Smooth muscle cell (in vitro differentiated cells): ENCODE results near the gene NFATC2IP. TPM values are rescaled to one million over a fixed set of nuclear protein-coding genes. Genes with fewer than 3 reads are reported as not detected.

Source experiments
- DNase-seq: peaks from one replicate; lab custom pipeline; 2025; ENCODE audit not compliant: unreplicated experiment; lab: John Stamatoyannopoulos, UW
- H2AFZ ChIP-seq: fragments of 200-600 bp; sonication (generic); 2 replicates; pipeline ENCODE4 v1.6.0; 2016; ENCODE audit warnings: antibody characterized with exemption, low read depth, mild to moderate bottlenecking
- H3F3A ChIP-seq: fragments of 200-600 bp; sonication (generic); 2 replicates; pipeline ENCODE4 v1.6.0; 2017; ENCODE audit warnings: antibody characterized with exemption, low read depth
- H3K27ac ChIP-seq: fragments of 200-600 bp; sonication (generic); 2 replicates; pipeline ENCODE4 v1.5.1; 2016; ENCODE audit warnings: low read depth, mild to moderate bottlenecking
- H3K27me3 ChIP-seq: fragments of 200-600 bp; sonication (generic); 2 replicates; pipeline ENCODE4 v1.6.1; 2016; ENCODE audit warnings: low read depth, mild to moderate bottlenecking
- H3K36me3 ChIP-seq: fragments of 200-600 bp; sonication (generic); 2 replicates; pipeline ENCODE4 v1.5.1; 2016; ENCODE audit warnings: low read depth
- H3K4me1 ChIP-seq: fragments of 200-600 bp; sonication (generic); 2 replicates; pipeline ENCODE4 v1.5.1; 2016; ENCODE audit warnings: low read depth
- H3K4me2 ChIP-seq: fragments of 200-600 bp; sonication (generic); 2 replicates; pipeline ENCODE4 v1.6.0; 2016; ENCODE audit warnings: mild to moderate bottlenecking
- H3K4me3 ChIP-seq: fragments of 200-600 bp; sonication (generic); 2 replicates; pipeline ENCODE4 v1.5.1; 2016; ENCODE audit warnings: mild to moderate bottlenecking
- H3K79me2 ChIP-seq: fragments of 200-600 bp; sonication (generic); 2 replicates; pipeline ENCODE4 v1.6.0; 2016; ENCODE audit warnings: low read depth, mild to moderate bottlenecking
- H3K9ac ChIP-seq: fragments of 200-600 bp; sonication (generic); 2 replicates; pipeline ENCODE4 v1.6.0; 2016; ENCODE audit warnings: low read depth
- H3K9me3 ChIP-seq: fragments of 200-600 bp; sonication (generic); replicated peaks from 2 replicates; pipeline ENCODE4 v1.5.1; 2016; ENCODE audit warnings: low read depth
- H4K20me1 ChIP-seq: fragments of 200-600 bp; sonication (generic); 2 replicates; pipeline ENCODE4 v1.6.0; 2016; ENCODE audit warnings: low read depth
- whole genome bisulfite sequencing: methylation state at CpG from one replicate; pipeline ENCODE4 v1.1.7; 2016; ENCODE audit warnings: low lambda C conversion rate; 5-methylcytosine and 5-hydroxymethylcytosine counted together
- polyA plus RNA-seq: library from polyadenylated mRNA; unstranded; fragments of >200 nt; fragmentation: Nextera tagmentation; extraction: Ambion mirVana; gene quantifications from 2 replicates; pipeline ENCODE4 v1.2.1, GENCODE V29; 2016
- total RNA-seq: library from RNA; depleted of rRNA; stranded (reverse); fragments of >200 nt; gene quantifications from 2 replicates; pipeline ENCODE4 v1.2.3, GENCODE V29; 2014
- TF ChIP-seq, protein P1 (sequence below): fragments of 200-600 bp; sonication (generic); IDR thresholded peaks from 2 replicates; pipeline ENCODE4 v1.5.1; 2017; ENCODE audit warnings: borderline replicate concordance, mild to moderate bottlenecking, antibody characterized with exemption; ENCODE audit not compliant: insufficient read depth, poor library complexity, severe bottlenecking

Gene NFATC2IP
- total and polyA plus RNA-seq, 2 experiments from 2014 or later = 13.1 to 19.0 TPM

DNA sequence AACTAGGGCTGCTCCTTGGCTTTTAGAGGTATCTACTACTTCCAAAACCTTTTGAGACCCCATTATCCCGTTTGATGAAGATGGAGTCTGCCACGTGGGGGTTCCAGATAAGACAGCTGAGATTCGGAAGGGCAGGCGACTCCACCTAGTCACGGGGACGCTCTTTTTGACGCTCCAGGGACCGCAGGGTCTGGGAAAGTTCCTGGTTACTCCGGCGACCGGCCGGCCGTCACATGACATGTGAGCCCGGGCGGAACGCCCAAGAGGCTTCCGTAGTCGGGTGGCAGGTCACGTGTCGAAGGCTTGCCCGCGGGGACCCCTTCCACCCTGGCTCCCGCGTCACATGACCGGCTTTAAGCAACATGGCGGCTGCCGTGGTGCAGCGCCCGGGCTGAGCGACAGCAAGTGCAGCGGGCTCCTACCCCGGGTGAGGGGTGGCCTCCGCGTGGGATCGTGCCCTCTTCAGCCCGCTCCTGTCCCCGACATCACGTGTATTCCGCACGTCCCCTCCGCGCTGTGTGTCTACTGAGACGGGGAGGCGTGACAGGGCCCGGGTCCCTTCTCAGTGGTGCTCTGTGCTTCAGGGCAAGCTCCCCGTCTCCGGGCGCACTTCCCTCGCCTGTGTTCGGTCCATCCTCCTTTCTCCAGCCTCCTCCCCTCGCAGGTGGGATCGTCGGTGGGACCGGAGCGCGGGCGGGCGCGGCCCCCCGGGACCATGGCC lies 23.9 kb downstream of the NFATC2IP start, which contains the start of gene SPNS1:
TSS of gene SPNS1 (plus strand) at position 342 of the 721 bp plus-strand sequence. CDS start at position 716, 374 bp downstream.
- Histone ChIP-seq H3K9me3 (no peaks in the 10 kb centered on the region), H3K4me3 (peak within 1 kb of the TSS; percentile 66), H3K27me3 (no peaks in the 10 kb centered on the region), H2AFZ (peak within 1 kb of the TSS; percentile 85), H3K36me3 (no peaks in the 10 kb centered on the region), H3K9ac (peak within 1 kb of the TSS; percentile 78), H3F3A (peaks cover 4% of the 10 kb centered on the region), H3K4me1 (peaks cover 5% of the 10 kb centered on the region), H4K20me1 (no peaks in the 10 kb centered on the region), H3K4me2 (peak within 1 kb of the TSS; percentile 88), H3K27ac (peak within 1 kb of the TSS; percentile 66), H3K79me2 (peaks cover 15% of the 10 kb centered on the region)
- TF ChIP-seq, protein P1, sequence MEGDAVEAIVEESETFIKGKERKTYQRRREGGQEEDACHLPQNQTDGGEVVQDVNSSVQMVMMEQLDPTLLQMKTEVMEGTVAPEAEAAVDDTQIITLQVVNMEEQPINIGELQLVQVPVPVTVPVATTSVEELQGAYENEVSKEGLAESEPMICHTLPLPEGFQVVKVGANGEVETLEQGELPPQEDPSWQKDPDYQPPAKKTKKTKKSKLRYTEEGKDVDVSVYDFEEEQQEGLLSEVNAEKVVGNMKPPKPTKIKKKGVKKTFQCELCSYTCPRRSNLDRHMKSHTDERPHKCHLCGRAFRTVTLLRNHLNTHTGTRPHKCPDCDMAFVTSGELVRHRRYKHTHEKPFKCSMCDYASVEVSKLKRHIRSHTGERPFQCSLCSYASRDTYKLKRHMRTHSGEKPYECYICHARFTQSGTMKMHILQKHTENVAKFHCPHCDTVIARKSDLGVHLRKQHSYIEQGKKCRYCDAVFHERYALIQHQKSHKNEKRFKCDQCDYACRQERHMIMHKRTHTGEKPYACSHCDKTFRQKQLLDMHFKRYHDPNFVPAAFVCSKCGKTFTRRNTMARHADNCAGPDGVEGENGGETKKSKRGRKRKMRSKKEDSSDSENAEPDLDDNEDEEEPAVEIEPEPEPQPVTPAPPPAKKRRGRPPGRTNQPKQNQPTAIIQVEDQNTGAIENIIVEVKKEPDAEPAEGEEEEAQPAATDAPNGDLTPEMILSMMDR = no peak
- under 1% methylated on average over 52 of the region's 60 CpGs for WGBS
- peak; percentile 80 for DNase-seq

DNA sequence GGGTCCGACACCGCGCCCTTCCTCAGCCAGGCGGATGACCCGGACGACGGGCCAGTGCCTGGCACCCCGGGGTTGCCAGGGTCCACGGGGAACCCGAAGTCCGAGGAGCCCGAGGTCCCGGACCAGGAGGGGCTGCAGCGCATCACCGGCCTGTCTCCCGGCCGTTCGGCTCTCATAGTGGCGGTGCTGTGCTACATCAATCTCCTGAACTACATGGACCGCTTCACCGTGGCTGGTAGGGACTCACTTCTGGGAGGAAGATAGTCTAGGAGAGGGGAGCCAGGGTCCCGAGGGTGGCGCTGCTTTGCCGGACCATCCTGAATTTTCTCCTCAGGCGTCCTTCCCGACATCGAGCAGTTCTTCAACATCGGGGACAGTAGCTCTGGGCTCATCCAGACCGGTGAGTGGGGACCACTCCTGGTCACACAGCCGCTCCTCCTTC lies 24.4 kb downstream of the NFATC2IP start:
- H3F3A ChIP-seq = peaks cover 4% of the 10 kb centered on the region
- peak overlapping the region; percentile 78 for H3K9ac ChIP-seq
- H3K36me3 ChIP-seq = no peaks in the 10 kb centered on the region
- H4K20me1 ChIP-seq = no peaks in the 10 kb centered on the region
- TF ChIP-seq, protein P1 = no peak
- peaks cover 15% of the 10 kb centered on the region for H3K79me2 ChIP-seq
- no peak overlapping the region for H3K27ac ChIP-seq
- H3K4me2 ChIP-seq = peak overlapping the region; percentile 88
- no peak for DNase-seq
- H3K4me1 ChIP-seq = peaks cover 5% of the 10 kb centered on the region
- H3K4me3 ChIP-seq = peak overlapping the region; percentile 66
- 22% methylated on average over 28 of the region's 30 CpGs for WGBS
- H3K9me3 ChIP-seq = no peaks in the 10 kb centered on the region
- H3K27me3 ChIP-seq = no peaks in the 10 kb centered on the region
- H2AFZ ChIP-seq = peak overlapping the region; percentile 85

DNA sequence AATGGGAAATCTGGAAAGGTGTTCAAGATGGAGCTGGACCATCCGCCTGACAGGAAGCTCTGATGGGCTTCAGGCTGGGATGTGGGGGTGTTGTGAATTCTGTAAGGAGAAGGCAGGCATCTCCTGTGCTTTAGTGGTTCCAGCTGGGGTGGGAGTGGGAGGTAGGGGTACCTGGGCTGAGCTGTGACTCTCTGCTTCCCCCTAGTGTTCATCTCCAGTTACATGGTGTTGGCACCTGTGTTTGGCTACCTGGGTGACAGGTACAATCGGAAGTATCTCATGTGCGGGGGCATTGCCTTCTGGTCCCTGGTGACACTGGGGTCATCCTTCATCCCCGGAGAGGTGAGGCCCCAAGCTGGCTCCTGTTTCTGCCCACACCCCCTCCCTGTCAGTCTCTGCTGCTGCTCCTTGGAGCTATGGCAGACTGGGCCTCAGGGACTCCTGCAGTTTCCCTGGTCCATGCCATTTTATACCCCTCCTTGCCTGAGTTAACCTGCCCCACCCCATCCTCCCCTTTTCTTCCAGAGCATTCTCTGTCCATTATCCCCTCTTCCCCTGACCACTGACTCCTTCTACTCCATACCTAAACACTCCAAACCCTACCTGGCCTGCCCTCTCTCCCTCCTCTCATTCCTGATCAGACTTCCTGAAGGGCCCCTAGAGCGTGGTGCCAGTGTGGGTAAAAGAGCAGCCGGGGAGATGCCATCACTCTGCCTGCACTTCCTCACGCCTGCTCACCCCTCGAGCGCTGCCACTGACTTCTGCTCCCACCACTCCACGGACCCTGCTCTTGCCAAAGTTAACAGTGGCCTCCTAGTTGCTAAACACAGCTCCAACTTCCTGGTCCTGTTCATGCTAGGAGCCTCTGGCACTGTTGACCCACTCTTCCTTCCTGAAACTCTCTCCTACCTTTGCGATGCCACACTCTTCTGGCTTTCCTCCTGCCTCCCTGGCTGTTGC lies 27.2 kb downstream of the NFATC2IP start:
- Histone ChIP-seq H3K4me3 (no peak overlapping the region), H3K4me2 (no peak overlapping the region), H3K27ac (no peak overlapping the region), H3K27me3 (no peaks in the 10 kb centered on the region), H3K79me2 (peaks cover 15% of the 10 kb centered on the region), H3K36me3 (no peaks in the 10 kb centered on the region), H4K20me1 (no peaks in the 10 kb centered on the region), H3K9me3 (no peaks in the 10 kb centered on the region), H3K9ac (no peak overlapping the region), H3K4me1 (peaks cover 5% of the 10 kb centered on the region), H2AFZ (no peak overlapping the region), H3F3A (peaks cover 4% of the 10 kb centered on the region)
- WGBS = 83% methylated on average over 11 of the region's 11 CpGs
- no peak for DNase-seq
- TF ChIP-seq, protein P1 = peak; percentile 40
